Peyer's patch (tissue), 4 donors: ENCODE results near the gene BPIFB4. TPM values are rescaled to one million over a fixed set of nuclear protein-coding genes. Genes with fewer than 3 reads are reported as not detected.

Source experiments
- DNase-seq, 3 donors: peaks; one replicate each; pipeline ENCODE4 v3.0.0-alpha.2; 2017 to 2019
- H3K27ac ChIP-seq, 4 donors: fragments of 200-600 bp; sonication (generic); one replicate each; pipeline ENCODE4 v1.5.1; 2016 to 2019
- H3K27me3 ChIP-seq, 2 donors: fragments of 200-600 bp; sonication (generic); one replicate each; pipeline ENCODE4 v1.5.1; 2019
- H3K36me3 ChIP-seq, 3 donors: fragments of 200-600 bp; sonication (generic); one replicate each; pipeline ENCODE4 v1.5.1; 2016 to 2019
- H3K4me1 ChIP-seq, 4 donors: fragments of 200-600 bp; sonication (generic); one replicate each; pipeline ENCODE4 v1.5.1; 2016 to 2019
- H3K4me3 ChIP-seq, 4 donors: fragments of 200-600 bp; sonication (generic); 1 replicate in 3 of 4; 2 replicates in 1 of 4; pipeline ENCODE4 v1.5.1; 2016 to 2019; ENCODE audit warnings: mild to moderate bottlenecking in 1 of 4
- H3K9me3 ChIP-seq, 4 donors: fragments of 200-600 bp; sonication (generic); one replicate each; pipeline ENCODE4 v1.5.1; 2016 to 2019; ENCODE audit warnings: mild to moderate bottlenecking in 1 of 4
- CTCF ChIP-seq, 6 experiments: fragments of 450-650 bp in 4 of 6; fragments of 200-600 bp in 2 of 6; sonication (generic) in 1 of 6; IDR thresholded peaks; one replicate each; pipeline ENCODE4 v1.5.1; 2017 to 2019; ENCODE audit warnings: antibody characterized with exemption in 6 of 6, mild to moderate bottlenecking in 3 of 6, moderate library complexity in 1 of 6
- POLR2A ChIP-seq, 2 donors: fragments of 450-650 bp; IDR thresholded peaks; one replicate each; pipeline ENCODE4 v1.5.1; 2017; ENCODE audit warnings: antibody characterized with exemption in 2 of 2, mild to moderate bottlenecking in 2 of 2, moderate library complexity in 2 of 2
- total RNA-seq, 4 donors: library from RNA; depleted of rRNA; stranded (reverse); fragments of >200 nt; gene quantifications; one replicate each; pipeline ENCODE4 v1.1.0, GENCODE V29; 2016

BPIFB4 gene
- total RNA-seq, 4 donors from 2014 or later = not detected

GRCh38 chr20:33072813-33073212 is 6.6 kb upstream of the BPIFB4 start:
- H3K4me3 ChIP-seq = no peak overlapping the region
- no peak for DNase-seq
- no peaks in the 10 kb centered on the region for H3K36me3 ChIP-seq
- TF ChIP-seq POLR2A (IDR thresholded peaks at IDR 0.05) (no peak), CTCF (IDR thresholded peaks at IDR 0.05) (no peak)
- H3K27me3 ChIP-seq = no peaks in the 10 kb centered on the region
- no peaks in the 10 kb centered on the region for H3K4me1 ChIP-seq
- no peak overlapping the region for H3K27ac ChIP-seq
- no peaks in the 10 kb centered on the region for H3K9me3 ChIP-seq

- no peak for TF ChIP-seq POLR2A (IDR thresholded peaks at IDR 0.05)
- no peak for TF ChIP-seq CTCF (IDR thresholded peaks at IDR 0.05)
- no peaks in the 10 kb centered on the region for H3K9me3 ChIP-seq
- no peak overlapping the region for H3K4me3 ChIP-seq
- H3K27ac ChIP-seq = no peak overlapping the region
- no peaks in the 10 kb centered on the region for H3K36me3 ChIP-seq
- no peak for DNase-seq
- no peaks in the 10 kb centered on the region for H3K4me1 ChIP-seq
- H3K27me3 ChIP-seq = no peaks in the 10 kb centered on the region
Measured at GRCh38 chr20:33074675-33075074, 4.8 kb upstream of the BPIFB4 start.

DNA sequence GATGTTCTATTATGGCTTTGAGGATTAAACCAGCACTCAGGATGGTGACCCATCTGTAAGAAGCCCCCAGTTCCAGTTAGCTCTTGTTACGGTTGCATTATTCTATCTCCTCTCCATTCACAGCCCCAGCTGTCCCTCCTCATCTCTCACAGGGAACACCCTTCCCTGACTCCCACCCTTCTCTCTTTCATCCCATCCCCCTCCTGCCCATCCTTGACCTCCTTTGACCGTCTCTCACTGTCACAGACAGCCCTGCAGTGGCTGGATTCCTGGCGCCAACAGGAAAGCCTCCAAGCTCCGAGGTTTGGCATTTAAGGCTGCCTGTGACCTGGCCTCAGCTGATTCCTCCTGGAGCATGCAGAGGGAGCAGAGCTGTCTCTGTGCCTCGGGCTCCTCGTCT is 4.2 kb upstream of the BPIFB4 start:
- no peaks in the 10 kb centered on the region for H3K4me1 ChIP-seq
- no peak overlapping the region for H3K27ac ChIP-seq
- no peak for DNase-seq
- H3K4me3 ChIP-seq = no peak overlapping the region
- H3K27me3 ChIP-seq = no peaks in the 10 kb centered on the region
- no peaks in the 10 kb centered on the region for H3K36me3 ChIP-seq
- H3K9me3 ChIP-seq = no peaks in the 10 kb centered on the region
- no peak for TF ChIP-seq POLR2A (IDR thresholded peaks at IDR 0.05)
- no peak for TF ChIP-seq CTCF (IDR thresholded peaks at IDR 0.05)

DNA sequence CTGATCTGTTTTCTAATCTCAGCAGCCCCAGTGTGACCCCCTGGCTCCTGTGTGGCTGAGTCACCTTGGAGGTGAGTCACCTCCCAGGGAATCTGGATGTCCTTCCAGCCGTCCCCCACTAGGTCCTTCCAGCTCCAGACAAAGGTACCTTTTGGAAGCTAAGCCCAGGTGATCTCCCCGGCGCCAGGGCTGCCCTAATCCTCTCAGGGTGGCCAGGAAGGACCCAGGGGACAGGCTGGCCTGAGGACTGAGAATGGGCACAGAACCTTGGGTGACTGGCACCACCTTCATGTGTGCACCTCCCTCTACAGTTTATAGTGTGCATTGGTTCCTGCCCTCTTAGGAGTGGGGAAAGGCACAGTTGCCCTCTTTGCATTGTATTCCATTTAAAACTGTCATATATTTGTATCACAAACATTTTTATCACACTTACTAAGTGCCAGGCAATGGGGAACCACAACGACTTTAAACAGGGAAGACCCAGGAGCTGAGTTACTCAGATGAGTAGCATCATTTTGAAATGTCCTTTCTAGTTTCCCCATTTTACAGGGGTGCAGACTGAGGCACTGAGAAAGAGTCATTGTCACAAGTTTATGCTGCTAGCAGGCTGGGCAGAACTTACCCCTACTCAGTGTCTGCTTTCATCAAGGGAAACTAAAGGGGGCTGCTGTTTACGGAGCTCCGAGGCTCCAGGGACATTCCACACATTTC is 2.6 kb upstream of the BPIFB4 start:
- no peak overlapping the region for H3K27ac ChIP-seq
- no peaks in the 10 kb centered on the region for H3K36me3 ChIP-seq
- no peaks in the 10 kb centered on the region for H3K9me3 ChIP-seq
- no peak for TF ChIP-seq POLR2A (IDR thresholded peaks at IDR 0.05)
- peak in 1 of 6 experiments; percentile 23 for TF ChIP-seq CTCF (IDR thresholded peaks at IDR 0.05)
- no peak overlapping the region for H3K4me3 ChIP-seq
- no peaks in the 10 kb centered on the region for H3K27me3 ChIP-seq
- no peaks in the 10 kb centered on the region for H3K4me1 ChIP-seq
- DNase-seq = no peak

- TF ChIP-seq CTCF (IDR thresholded peaks at IDR 0.05) (no peak), POLR2A (IDR thresholded peaks at IDR 0.05) (no peak)
- no peaks in the 10 kb centered on the region for H3K9me3 ChIP-seq
- no peaks in the 10 kb centered on the region for H3K36me3 ChIP-seq
- DNase-seq = no peak
- no peaks in the 10 kb centered on the region for H3K27me3 ChIP-seq
- no peak overlapping the region for H3K4me3 ChIP-seq
- no peaks in the 10 kb centered on the region for H3K4me1 ChIP-seq
- H3K27ac ChIP-seq = no peak overlapping the region
Measured at GRCh38 chr20:33081411-33082154, 2.1 kb downstream of the BPIFB4 start.
